ENCODE measurements around the gene LPP. TPM values are rescaled to one million over a fixed set of nuclear protein-coding genes. Genes with fewer than 3 reads are reported as not detected.

The LPP gene
- polyA plus RNA-seq, 1 experiment: 76.3 TPM

GRCh38 chr3:188845514-188845913, 691.6 kb downstream of the LPP start:
- Histone ChIP-seq H3K9me3 (ENCODE audit: control insufficient read depth, insufficient read depth, low read length) (no peaks in the 10 kb centered on the region), H3K27me3 (ENCODE audit: control insufficient read depth, insufficient read depth, low read length) (no peaks in the 10 kb centered on the region), H3K4me3 (ENCODE audit: low read depth, low read length) (no peak overlapping the region), H3K27ac (ENCODE audit: low read depth, low read length) (no peak overlapping the region)
- TF ChIP-seq CTCF (IDR thresholded peaks at IDR 0.05; ENCODE audit: low read depth, low read length): no peak
- CTCF ChIA-PET: no interaction called here
- DNase-seq (ENCODE audit: low read depth, low spot score): no peak
- POLR2A ChIA-PET: interaction anchor here (1.3 kb wide), 1 partner anchor 8 kb away, joined by 4 read pairs; no protein-coding TSS in a partner anchor

GRCh38 chr3:188848947-188849346, 695.0 kb downstream of the LPP start:
- DNase-seq (ENCODE audit: low read depth, low spot score): no peak
- POLR2A ChIA-PET: no interaction called here
- no peak overlapping the region for H3K4me3 ChIP-seq (ENCODE audit: low read depth, low read length)
- TF ChIP-seq CTCF (IDR thresholded peaks at IDR 0.05; ENCODE audit: low read depth, low read length): no peak
- H3K9me3 ChIP-seq (ENCODE audit: control insufficient read depth, insufficient read depth, low read length): no peaks in the 10 kb centered on the region
- CTCF ChIA-PET: no interaction called here
- no peak overlapping the region for H3K27ac ChIP-seq (ENCODE audit: low read depth, low read length)
- no peaks in the 10 kb centered on the region for H3K27me3 ChIP-seq (ENCODE audit: control insufficient read depth, insufficient read depth, low read length)

DNA sequence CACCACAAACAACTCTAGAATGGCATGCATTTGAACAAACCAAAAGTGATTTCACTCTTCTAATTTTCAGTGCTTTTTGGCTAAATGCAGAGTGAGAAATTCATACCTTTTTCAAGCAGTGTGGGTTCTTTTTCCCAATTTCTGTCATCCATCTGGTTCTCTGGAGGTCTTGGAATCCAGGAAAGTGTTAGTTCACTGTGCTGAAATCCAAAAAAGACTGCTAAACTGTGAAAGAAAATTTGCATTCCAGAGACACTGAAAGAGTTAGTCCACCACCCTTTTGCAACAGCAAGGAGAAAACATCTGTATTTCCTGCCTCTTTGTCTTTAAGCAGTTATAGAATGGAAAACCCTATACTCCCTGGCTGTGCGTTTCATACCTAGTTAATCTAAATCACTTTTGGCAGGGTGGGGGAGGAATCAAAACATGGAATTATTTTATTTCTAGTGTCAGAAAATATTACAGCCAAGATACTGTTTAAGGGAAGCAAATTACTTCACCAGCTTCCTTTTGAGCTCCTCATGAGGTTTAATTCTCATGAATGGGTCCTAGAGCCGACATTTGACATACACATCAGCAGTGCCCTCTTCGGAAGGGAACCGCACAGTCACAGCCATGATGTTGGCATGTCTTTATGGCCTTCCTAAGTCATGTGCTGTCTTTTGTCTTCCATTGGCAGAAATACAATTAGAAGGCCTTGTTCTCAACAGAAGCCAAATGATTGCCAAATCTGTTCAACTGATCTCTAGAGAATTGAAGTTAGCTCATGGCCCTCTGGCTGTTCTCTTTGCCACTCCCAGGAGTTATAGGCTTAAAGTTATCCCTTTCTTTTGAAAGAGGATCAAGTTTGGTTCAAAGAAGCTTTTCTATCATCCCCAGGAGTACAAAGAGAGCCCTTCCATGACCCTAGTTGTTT, 700.2 kb downstream of the LPP start:
- ChIA-PET POLR2A (interaction anchor here (1.2 kb wide), 1 partner anchor 9 kb away, joined by 4 read pairs; no protein-coding TSS in a partner anchor), CTCF (interaction anchor here (0.7 kb wide), 1 partner anchor 1081 kb away, joined by 3 read pairs; no protein-coding TSS in a partner anchor)
- Histone ChIP-seq H3K27ac (ENCODE audit: low read depth, low read length) (peak overlapping the region; percentile 40), H3K9me3 (ENCODE audit: control insufficient read depth, insufficient read depth, low read length) (no peaks in the 10 kb centered on the region), H3K27me3 (ENCODE audit: control insufficient read depth, insufficient read depth, low read length) (no peaks in the 10 kb centered on the region), H3K4me3 (ENCODE audit: low read depth, low read length) (no peak overlapping the region)
- DNase-seq (ENCODE audit: low read depth, low spot score): no peak
- no peak for TF ChIP-seq CTCF (IDR thresholded peaks at IDR 0.05; ENCODE audit: low read depth, low read length)

DNA sequence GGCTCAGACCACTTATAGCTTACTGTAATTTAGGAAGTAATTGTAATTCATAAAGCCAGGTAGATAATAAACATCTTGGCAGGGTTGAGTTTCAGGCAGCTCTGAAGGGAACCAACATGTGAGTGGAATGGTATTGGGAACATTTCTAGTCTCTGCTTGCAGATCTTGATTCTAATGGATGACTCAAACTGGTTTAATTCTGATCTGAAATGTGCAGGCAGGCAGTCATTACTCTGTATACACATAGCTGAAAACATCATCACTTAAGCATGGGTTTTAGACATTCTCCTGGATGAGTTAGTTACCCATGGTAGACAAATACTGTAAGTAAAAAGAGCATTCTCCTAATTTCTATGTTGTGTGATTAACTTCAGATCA, 700.8 kb downstream of the LPP start:
- peak; percentile 53 for DNase-seq (ENCODE audit: low read depth, low spot score)
- H3K9me3 ChIP-seq (ENCODE audit: control insufficient read depth, insufficient read depth, low read length): no peaks in the 10 kb centered on the region
- TF ChIP-seq CTCF (IDR thresholded peaks at IDR 0.05; ENCODE audit: low read depth, low read length): no peak
- ChIA-PET CTCF (no interaction called here), POLR2A (no interaction called here)
- no peaks in the 10 kb centered on the region for H3K27me3 ChIP-seq (ENCODE audit: control insufficient read depth, insufficient read depth, low read length)
- no peak overlapping the region for H3K4me3 ChIP-seq (ENCODE audit: low read depth, low read length)
- peak overlapping the region; percentile 40 for H3K27ac ChIP-seq (ENCODE audit: low read depth, low read length)

- no peak for DNase-seq (ENCODE audit: low read depth, low spot score)
- H3K9me3 ChIP-seq (ENCODE audit: control insufficient read depth, insufficient read depth, low read length): no peaks in the 10 kb centered on the region
- ChIA-PET CTCF (no interaction called here), POLR2A (no interaction called here)
- no peak for TF ChIP-seq CTCF (IDR thresholded peaks at IDR 0.05; ENCODE audit: low read depth, low read length)
- H3K27ac ChIP-seq (ENCODE audit: low read depth, low read length): no peak overlapping the region
- no peak overlapping the region for H3K4me3 ChIP-seq (ENCODE audit: low read depth, low read length)
- no peaks in the 10 kb centered on the region for H3K27me3 ChIP-seq (ENCODE audit: control insufficient read depth, insufficient read depth, low read length)
Observed at GRCh38 chr3:188855675-188856074, 701.7 kb downstream of the LPP start.
